Hepatocyte (in vitro differentiated cells): ENCODE measurements around the gene AMFR. TPM values are rescaled to one million over a fixed set of nuclear protein-coding genes. Genes with fewer than 3 reads are reported as not detected.

Source experiments
- DNase-seq: peaks from one replicate; pipeline ENCODE4 v3.0.0-alpha.2; 2016; ENCODE audit warnings: low spot score
- H2AFZ ChIP-seq: fragments of 200-600 bp; sonication (generic); 2 replicates; pipeline ENCODE4 v1.6.0; 2016; ENCODE audit warnings: antibody characterized with exemption, mild to moderate bottlenecking
- H3K27ac ChIP-seq: fragments of 200-600 bp; sonication (generic); 2 replicates; pipeline ENCODE4 v1.5.1; 2016; ENCODE audit warnings: mild to moderate bottlenecking
- H3K27me3 ChIP-seq: fragments of 200-600 bp; sonication (generic); 2 replicates; pipeline ENCODE4 v1.6.1; 2016
- H3K36me3 ChIP-seq: fragments of 200-600 bp; sonication (generic); replicated peaks from 2 replicates; pipeline ENCODE4 v1.5.1; 2016; ENCODE audit warnings: low read depth; ENCODE audit not compliant: insufficient read depth
- H3K4me1 ChIP-seq: fragments of 200-600 bp; sonication (generic); 2 replicates; pipeline ENCODE4 v1.5.1; 2016; ENCODE audit warnings: mild to moderate bottlenecking, moderate library complexity; ENCODE audit not compliant: insufficient read depth
- H3K4me2 ChIP-seq: fragments of 200-600 bp; sonication (generic); 2 replicates; pipeline ENCODE4 v1.6.0; 2016
- H3K4me3 ChIP-seq: fragments of 200-600 bp; sonication (generic); 2 replicates; pipeline ENCODE4 v1.5.1; 2016; ENCODE audit warnings: mild to moderate bottlenecking
- H3K79me2 ChIP-seq: fragments of 200-600 bp; sonication (generic); 2 replicates; pipeline ENCODE4 v1.6.0; 2017; ENCODE audit warnings: mild to moderate bottlenecking
- H3K9me2 ChIP-seq: fragments of 200-600 bp; sonication (generic); replicated peaks from 2 replicates; pipeline ENCODE4 v1.6.0; 2017; ENCODE audit warnings: mild to moderate bottlenecking; ENCODE audit not compliant: insufficient read depth
- H3K9me3 ChIP-seq: fragments of 200-600 bp; sonication (generic); 2 replicates; pipeline ENCODE4 v1.5.1; 2016; ENCODE audit warnings: low read depth, mild to moderate bottlenecking
- H4K20me1 ChIP-seq: fragments of 200-600 bp; sonication (generic); 2 replicates; pipeline ENCODE4 v1.6.0; 2016; ENCODE audit warnings: mild to moderate bottlenecking; ENCODE audit not compliant: insufficient read depth, poor library complexity, severe bottlenecking
- EZH2 ChIP-seq: fragments of 200-600 bp; sonication (generic); IDR thresholded peaks from 2 replicates; pipeline ENCODE4 v1.6.1; 2016; ENCODE audit warnings: antibody characterized with exemption, mild to moderate bottlenecking, borderline replicate concordance
- EZH2phosphoT487 ChIP-seq: fragments of 200-600 bp; sonication (generic); IDR thresholded peaks from one replicate; pipeline ENCODE4 v1.6.1; 2018; ENCODE audit warnings: antibody characterized with exemption, mild to moderate bottlenecking, low read depth, moderate library complexity; ENCODE audit not compliant: unreplicated experiment, severe bottlenecking
- WGBS: methylation state at CpG from one replicate; pipeline ENCODE4 v1.1.6; 2016; ENCODE audit warnings: low lambda C conversion rate; ENCODE audit errors: missing lambda C conversion rate; 5-methylcytosine and 5-hydroxymethylcytosine counted together
- polyA plus RNA-seq: library from polyadenylated mRNA; unstranded; fragments of >200 nt; fragmentation: Nextera tagmentation; extraction: Ambion mirVana; gene quantifications from 2 replicates; pipeline ENCODE4 v1.2.1, GENCODE V29; 2016
- total RNA-seq: library from RNA; depleted of rRNA; stranded (reverse); fragments of >200 nt; gene quantifications from 2 replicates; pipeline ENCODE4 v1.2.3, GENCODE V29; 2014
- TF ChIP-seq, protein P1 (sequence below): fragments of 200-600 bp; sonication (generic); IDR thresholded peaks from 2 replicates; pipeline ENCODE4 v1.5.1; 2016; ENCODE audit warnings: antibody characterized with exemption, mild to moderate bottlenecking; ENCODE audit not compliant: poor library complexity

The AMFR gene
- total and polyA plus RNA-seq, 2 experiments from 2014 or later = 67.2 to 135 TPM

DNA sequence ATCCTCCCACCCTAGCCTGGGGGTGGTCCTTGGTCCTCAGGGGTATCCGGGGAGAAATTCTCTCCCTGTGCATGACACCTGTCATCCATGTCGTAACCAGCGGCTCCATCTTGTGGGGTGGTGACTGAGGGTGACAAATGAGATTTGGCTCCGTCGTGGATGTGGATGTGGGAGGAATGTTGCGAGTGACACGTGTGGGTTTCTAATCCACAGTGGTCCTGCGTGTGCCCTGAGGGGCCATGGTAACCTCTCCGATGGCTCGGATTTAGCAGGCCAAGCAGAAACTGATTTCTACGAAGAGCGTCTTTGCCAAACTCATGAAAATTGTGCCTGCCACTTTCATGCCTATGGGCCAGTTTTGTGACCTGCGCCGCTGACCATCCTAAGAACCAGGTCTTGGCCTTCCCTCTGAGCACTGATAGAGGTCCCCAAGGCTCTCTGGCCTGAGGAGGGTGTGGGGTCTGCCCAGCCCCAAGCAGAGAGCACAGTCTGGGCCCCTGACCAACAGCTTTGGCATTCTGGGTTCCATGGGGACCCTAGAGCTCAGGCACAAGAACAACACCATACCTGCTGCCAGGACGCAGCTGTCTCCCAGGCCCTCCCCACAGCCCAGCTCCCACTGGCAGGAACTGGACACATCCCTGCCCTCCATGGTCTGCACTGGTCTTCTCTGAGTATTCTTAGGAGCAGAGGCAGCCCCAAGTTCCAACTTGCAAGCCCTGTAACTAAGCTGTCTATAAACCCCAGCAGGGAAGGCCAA lies 79.0 kb downstream of the AMFR start:
- Histone ChIP-seq H3K9me3 (no peaks in the 10 kb centered on the region), H3K4me2 (no peak overlapping the region), H2AFZ (no peak overlapping the region), H3K79me2 (no peaks in the 10 kb centered on the region), H3K4me1 (no peaks in the 10 kb centered on the region), H3K4me3 (no peak overlapping the region), H3K9me2 (no peaks in the 10 kb centered on the region), H3K27ac (no peak overlapping the region), H3K36me3 (no peaks in the 10 kb centered on the region), H4K20me1 (no peaks in the 10 kb centered on the region), H3K27me3 (no peaks in the 10 kb centered on the region)
- DNase-seq = no peak
- 95% methylated on average over 15 of the region's 15 CpGs for WGBS
- no peak for TF ChIP-seq EZH2
- TF ChIP-seq, protein P1, sequence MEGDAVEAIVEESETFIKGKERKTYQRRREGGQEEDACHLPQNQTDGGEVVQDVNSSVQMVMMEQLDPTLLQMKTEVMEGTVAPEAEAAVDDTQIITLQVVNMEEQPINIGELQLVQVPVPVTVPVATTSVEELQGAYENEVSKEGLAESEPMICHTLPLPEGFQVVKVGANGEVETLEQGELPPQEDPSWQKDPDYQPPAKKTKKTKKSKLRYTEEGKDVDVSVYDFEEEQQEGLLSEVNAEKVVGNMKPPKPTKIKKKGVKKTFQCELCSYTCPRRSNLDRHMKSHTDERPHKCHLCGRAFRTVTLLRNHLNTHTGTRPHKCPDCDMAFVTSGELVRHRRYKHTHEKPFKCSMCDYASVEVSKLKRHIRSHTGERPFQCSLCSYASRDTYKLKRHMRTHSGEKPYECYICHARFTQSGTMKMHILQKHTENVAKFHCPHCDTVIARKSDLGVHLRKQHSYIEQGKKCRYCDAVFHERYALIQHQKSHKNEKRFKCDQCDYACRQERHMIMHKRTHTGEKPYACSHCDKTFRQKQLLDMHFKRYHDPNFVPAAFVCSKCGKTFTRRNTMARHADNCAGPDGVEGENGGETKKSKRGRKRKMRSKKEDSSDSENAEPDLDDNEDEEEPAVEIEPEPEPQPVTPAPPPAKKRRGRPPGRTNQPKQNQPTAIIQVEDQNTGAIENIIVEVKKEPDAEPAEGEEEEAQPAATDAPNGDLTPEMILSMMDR = no peak

DNA sequence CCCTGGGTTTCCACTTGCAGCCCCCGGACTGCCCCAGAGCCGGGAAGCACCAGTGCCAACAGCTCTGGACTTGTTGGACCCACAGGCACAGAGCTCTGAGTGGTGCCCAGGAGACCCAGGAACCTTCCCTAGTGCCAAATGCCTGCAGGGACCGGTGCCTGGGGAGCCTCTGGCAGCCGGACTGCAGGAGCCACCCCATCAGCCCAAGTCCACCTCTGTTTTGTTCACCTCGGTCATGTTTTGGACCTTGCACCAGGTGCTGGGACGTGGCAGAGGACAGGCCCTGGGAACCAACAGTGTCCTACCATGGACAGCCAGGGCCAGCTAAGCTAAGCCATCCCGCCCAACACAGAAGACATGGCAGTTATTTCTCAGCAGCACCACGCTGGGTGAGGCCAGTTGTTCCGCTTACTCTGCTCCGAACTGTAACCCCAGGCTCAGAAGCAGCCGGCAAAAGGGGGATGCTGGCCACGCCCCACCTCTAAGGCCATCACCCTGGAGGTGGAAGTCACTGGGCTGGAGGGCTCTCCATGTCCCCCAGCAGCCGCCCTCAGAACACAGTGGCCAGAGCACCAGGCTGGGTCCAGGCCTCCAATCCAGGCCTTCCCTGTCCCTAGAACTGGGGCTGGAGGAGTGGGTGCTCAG lies 79.8 kb downstream of the AMFR start:
- H2AFZ ChIP-seq = no peak overlapping the region
- H3K4me2 ChIP-seq = no peak overlapping the region
- H3K4me3 ChIP-seq = no peak overlapping the region
- no peaks in the 10 kb centered on the region for H4K20me1 ChIP-seq
- no peak overlapping the region for H3K27ac ChIP-seq
- no peak for TF ChIP-seq EZH2
- no peak for TF ChIP-seq EZH2phosphoT487
- TF ChIP-seq, protein P1 = no peak
- DNase-seq = no peak
- no peaks in the 10 kb centered on the region for H3K4me1 ChIP-seq
- no peaks in the 10 kb centered on the region for H3K27me3 ChIP-seq
- no peaks in the 10 kb centered on the region for H3K79me2 ChIP-seq
- 90% methylated on average over 13 of the region's 13 CpGs for WGBS
- H3K9me3 ChIP-seq = no peaks in the 10 kb centered on the region
- H3K36me3 ChIP-seq = no peaks in the 10 kb centered on the region
- H3K9me2 ChIP-seq = no peaks in the 10 kb centered on the region

DNA sequence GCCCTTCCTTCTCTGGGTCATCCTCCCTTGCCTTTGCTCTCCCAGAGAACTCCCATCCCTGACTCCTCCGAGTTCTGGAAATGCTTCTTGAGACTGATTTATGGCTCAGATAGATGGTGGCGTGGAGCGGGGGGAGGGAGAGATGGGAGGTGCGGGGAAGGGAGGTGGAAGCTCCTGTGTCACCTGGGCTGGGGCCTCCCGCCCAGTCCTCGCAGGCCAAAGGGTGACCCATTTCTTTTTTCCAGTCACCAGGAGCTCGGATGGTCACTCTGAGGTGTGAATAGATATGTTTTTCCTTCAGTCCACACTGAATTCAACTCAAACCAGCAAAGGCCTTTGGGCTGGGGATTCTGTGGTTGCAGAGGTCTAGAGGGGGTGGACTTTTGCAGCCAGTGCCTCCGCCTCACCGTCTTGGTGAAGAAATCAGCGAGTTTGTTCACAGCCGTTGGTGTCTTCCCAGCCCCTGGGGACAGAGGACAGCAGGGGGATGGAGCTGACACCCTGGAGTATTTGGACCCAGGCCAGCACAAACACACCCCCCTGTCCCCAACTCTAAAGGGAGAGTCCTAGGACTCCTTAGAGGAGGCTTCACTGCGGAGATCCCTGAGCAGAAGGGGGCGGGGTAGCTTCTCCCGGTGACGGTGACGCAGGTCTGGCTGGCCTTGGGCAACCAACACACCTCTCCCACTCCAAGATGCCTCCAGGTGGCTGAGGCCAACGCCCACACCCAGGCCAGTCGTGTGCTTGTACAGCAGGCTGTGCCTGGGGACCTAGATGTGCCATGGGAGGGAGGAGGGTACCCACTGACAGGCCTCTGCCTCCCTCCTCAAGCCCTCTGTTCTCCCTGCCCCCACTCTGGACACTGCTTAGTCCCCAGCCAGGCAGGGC lies 80.6 kb downstream of the AMFR start:
- no peaks in the 10 kb centered on the region for H3K9me2 ChIP-seq
- no peaks in the 10 kb centered on the region for H3K4me1 ChIP-seq
- no peaks in the 10 kb centered on the region for H3K27me3 ChIP-seq
- TF ChIP-seq EZH2 = no peak
- TF ChIP-seq, protein P1 = no peak
- no peak for TF ChIP-seq EZH2phosphoT487
- no peaks in the 10 kb centered on the region for H4K20me1 ChIP-seq
- DNase-seq = no peak
- no peak overlapping the region for H2AFZ ChIP-seq
- 71% methylated on average over 18 of the region's 18 CpGs for WGBS
- no peaks in the 10 kb centered on the region for H3K36me3 ChIP-seq
- no peak overlapping the region for H3K27ac ChIP-seq
- H3K4me2 ChIP-seq = no peak overlapping the region
- no peaks in the 10 kb centered on the region for H3K79me2 ChIP-seq
- H3K9me3 ChIP-seq = no peaks in the 10 kb centered on the region
- H3K4me3 ChIP-seq = no peak overlapping the region
